GM23338 (cell line): Measurements from ENCODE around the gene ANKRD40CL. TPM values are rescaled to one million over a fixed set of nuclear protein-coding genes. Genes with fewer than 3 reads are reported as not detected.

Source experiments
- ATAC-seq: fragments of 200-7000 bp; cut with Tn5 transposase; 3 replicates; pipeline ENCODE4 v1.9.1; 2020
- DNase-seq: peaks from one replicate; pipeline ENCODE4 v3.0.0-alpha.2; 2015; ENCODE audit warnings: low spot score
- H2AFZ ChIP-seq: fragments of 200-600 bp; sonication (generic); 2 replicates; pipeline ENCODE4 v1.8.0; 2016; ENCODE audit warnings: antibody characterized with exemption, mild to moderate bottlenecking, moderate library complexity
- H3F3A ChIP-seq: fragments of 200-600 bp; sonication (generic); replicated peaks from 2 replicates; pipeline ENCODE4 v1.8.0; 2017; ENCODE audit warnings: antibody characterized with exemption, mixed run types, low read depth
- H3K27ac ChIP-seq: fragments of 200-600 bp; sonication (generic); 2 replicates; pipeline ENCODE4 v1.6.1; 2016; ENCODE audit warnings: low read depth
- H3K27me3 ChIP-seq: fragments of 200-600 bp; sonication (generic); 2 replicates; pipeline ENCODE4 v1.8.0; 2016; ENCODE audit warnings: mild to moderate bottlenecking, mixed run types, moderate library complexity; ENCODE audit not compliant: insufficient read depth
- H3K36me3 ChIP-seq: fragments of 200-600 bp; sonication (generic); 2 replicates; pipeline ENCODE4 v1.8.0; 2016; ENCODE audit warnings: mild to moderate bottlenecking; ENCODE audit not compliant: insufficient read depth
- H3K4me1 ChIP-seq: fragments of 200-600 bp; sonication (generic); 2 replicates; pipeline ENCODE4 v1.8.0; 2016; ENCODE audit warnings: mild to moderate bottlenecking, moderate library complexity; ENCODE audit not compliant: insufficient read depth
- H3K4me2 ChIP-seq: fragments of 200-600 bp; sonication (generic); 2 replicates; pipeline ENCODE4 v1.7.1; 2017; ENCODE audit warnings: mixed run types
- H3K4me3 ChIP-seq: fragments of 200-600 bp; sonication (generic); 2 replicates; pipeline ENCODE4 v1.6.1; 2016; ENCODE audit warnings: mixed run types
- H3K79me2 ChIP-seq: fragments of 200-600 bp; sonication (generic); replicated peaks from 2 replicates; pipeline ENCODE4 v1.8.0; 2017; ENCODE audit warnings: mild to moderate bottlenecking; ENCODE audit not compliant: insufficient read depth
- H3K9me2 ChIP-seq: fragments of 200-600 bp; sonication (generic); 2 replicates; pipeline ENCODE4 v1.8.0; 2017; ENCODE audit not compliant: insufficient read depth
- H4K20me1 ChIP-seq: fragments of 200-600 bp; sonication (generic); replicated peaks from 2 replicates; pipeline ENCODE4 v1.8.0; 2017; ENCODE audit warnings: mild to moderate bottlenecking; ENCODE audit not compliant: insufficient read depth
- H3K27ac Mint-ChIP-seq: 2 replicates; pipeline ENCODE4 v1.8.0; 2020; ENCODE audit warnings: inconsistent platforms, mild to moderate bottlenecking, moderate library complexity, mixed read lengths
- H3K27me3 Mint-ChIP-seq: 3 replicates; pipeline ENCODE4 v1.8.0; 2022; ENCODE audit warnings: low read depth, mild to moderate bottlenecking, moderate library complexity, mixed read lengths, inconsistent platforms; ENCODE audit not compliant: insufficient read depth, poor library complexity
- H3K36me3 Mint-ChIP-seq: 3 replicates; pipeline ENCODE4 v1.8.0; 2021; ENCODE audit warnings: low read depth, mild to moderate bottlenecking, inconsistent platforms, moderate library complexity, mixed read lengths
- H3K4me1 Mint-ChIP-seq: 3 replicates; pipeline ENCODE4 v1.8.0; 2020; ENCODE audit warnings: mild to moderate bottlenecking, inconsistent platforms, mixed read lengths
- H3K4me3 Mint-ChIP-seq: 3 replicates; pipeline ENCODE4 v1.8.0; 2021; ENCODE audit warnings: moderate library complexity, mild to moderate bottlenecking, inconsistent platforms, mixed read lengths
- H3K9me3 Mint-ChIP-seq: 3 replicates; pipeline ENCODE4 v1.8.0; 2020; ENCODE audit warnings: moderate library complexity, mild to moderate bottlenecking, inconsistent platforms, mixed read lengths
- CREB1 ChIP-seq: fragments of 250-450 bp; sonication (Bioruptor Pico); IDR thresholded peaks from 2 replicates; pipeline ENCODE4 v1.5.0; 2020; ENCODE audit warnings: low read depth, mild to moderate bottlenecking, moderate library complexity
- EZH2 ChIP-seq: fragments of 200-600 bp; sonication (generic); IDR thresholded peaks from one replicate; pipeline ENCODE4 v1.8.0; 2017; ENCODE audit warnings: antibody characterized with exemption, mild to moderate bottlenecking, low read depth; ENCODE audit not compliant: unreplicated experiment
- EZH2phosphoT487 ChIP-seq: fragments of 200-600 bp; sonication (generic); IDR thresholded peaks from one replicate; pipeline ENCODE4 v1.8.1; 2018; ENCODE audit warnings: antibody characterized with exemption; ENCODE audit not compliant: unreplicated experiment
- JUNB ChIP-seq: IDR thresholded peaks from one replicate; pipeline ENCODE4 v1.6.1; 2016; ENCODE audit warnings: antibody characterized with exemption; ENCODE audit not compliant: unreplicated experiment
- NANOG ChIP-seq: IDR thresholded peaks from 2 replicates; pipeline ENCODE4 v1.6.1; 2016; ENCODE audit warnings: antibody characterized with exemption, borderline replicate concordance
- POLR2AphosphoS5 ChIP-seq: IDR thresholded peaks from 2 replicates; pipeline ENCODE4 v1.6.1; 2016; ENCODE audit warnings: antibody characterized with exemption, low read depth
- ZNF114 ChIP-seq: fragments of 250-450 bp; sonication (Bioruptor Pico); IDR thresholded peaks from 2 replicates; pipeline ENCODE4 v1.5.0; 2020; ENCODE audit warnings: mild to moderate bottlenecking, moderate library complexity
- polyA plus RNA-seq: library from polyadenylated mRNA; unstranded; fragments of >200 nt; fragmentation: Nextera tagmentation; extraction: Ambion mirVana; gene quantifications from 2 replicates; pipeline ENCODE4 v1.2.1, GENCODE V29; 2016
- total RNA-seq: library from RNA; depleted of rRNA; stranded (reverse); fragments of >200 nt; shearing (Covaris generic); gene quantifications from 2 replicates; pipeline ENCODE4 v1.2.3, GENCODE V29; 2014
- TF ChIP-seq, protein P1 (sequence below), 2 experiments: fragments of 200-600 bp in 1 of 2; sonication (generic) in 1 of 2; conservative IDR thresholded peaks; 2 replicates each; pipeline versions ENCODE4 v1.5.1 to v1.6.1; 2016 to 2017; ENCODE audit warnings: antibody characterized with exemption in 2 of 2, low read depth in 2 of 2, mild to moderate bottlenecking in 2 of 2, moderate library complexity in 1 of 2
- TF ChIP-seq, protein P2 (sequence below): IDR thresholded peaks from one replicate; pipeline ENCODE4 v1.6.1; 2018; ENCODE audit warnings: antibody characterized with exemption; ENCODE audit not compliant: unreplicated experiment
- TF ChIP-seq, protein P3 (sequence below): IDR thresholded peaks from 2 replicates; pipeline ENCODE4 v1.6.1; 2016; ENCODE audit warnings: antibody characterized with exemption

The ANKRD40CL gene
- total and polyA plus RNA-seq, 2 experiments from 2014 or later = not detected

DNA sequence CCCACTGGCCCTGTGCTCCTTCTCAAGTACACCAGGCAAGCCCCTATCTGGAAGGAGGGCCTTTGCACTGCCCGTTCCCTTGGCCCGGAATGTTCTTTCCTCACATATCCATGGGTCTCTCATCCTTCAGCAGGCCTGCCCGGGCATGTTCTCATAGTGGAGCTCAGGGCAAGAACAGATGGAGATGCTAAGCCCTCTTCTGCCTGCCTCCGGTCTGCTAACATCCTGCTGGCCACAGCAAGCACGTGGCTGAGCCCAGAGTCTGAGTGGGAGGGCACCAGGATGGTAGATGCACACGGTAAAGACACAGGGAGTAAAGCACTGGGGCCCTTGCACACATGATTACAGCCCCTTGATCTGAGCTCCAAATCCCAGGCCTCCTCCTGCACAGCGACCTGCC is 19.8 kb upstream of the ANKRD40CL start:
- Histone ChIP-seq H3K4me2 (no peak overlapping the region), H3K4me1 (peaks cover 8% of the 10 kb centered on the region), H3K4me3 (no peak overlapping the region), H3K36me3 (no peaks in the 10 kb centered on the region), H3K9me2 (no peaks in the 10 kb centered on the region), H2AFZ (peak overlapping the region; percentile 59), H3F3A (no peaks in the 10 kb centered on the region), H4K20me1 (no peaks in the 10 kb centered on the region), H3K27me3 (no peaks in the 10 kb centered on the region), H3K27ac (no peak overlapping the region), H3K79me2 (no peaks in the 10 kb centered on the region)
- Mint-ChIP-seq H3K4me1 (peaks cover 8% of the 10 kb centered on the region), H3K9me3 (no peaks in the 10 kb centered on the region), H3K27ac (peak overlapping the region; percentile 46), H3K4me3 (no peak overlapping the region; the same call in 2 of the 3 replicates), H3K27me3 (peaks cover 9% of the 10 kb centered on the region), H3K36me3 (no peaks in the 10 kb centered on the region)
- ATAC-seq = no peak
- TF ChIP-seq ZNF114 (CRISPR knock-in tag) (no peak), JUNB (no peak), EZH2 (no peak), CREB1 (no peak), POLR2AphosphoS5 (no peak), EZH2phosphoT487 (no peak), NANOG (no peak)
- TF ChIP-seq, protein P1, sequence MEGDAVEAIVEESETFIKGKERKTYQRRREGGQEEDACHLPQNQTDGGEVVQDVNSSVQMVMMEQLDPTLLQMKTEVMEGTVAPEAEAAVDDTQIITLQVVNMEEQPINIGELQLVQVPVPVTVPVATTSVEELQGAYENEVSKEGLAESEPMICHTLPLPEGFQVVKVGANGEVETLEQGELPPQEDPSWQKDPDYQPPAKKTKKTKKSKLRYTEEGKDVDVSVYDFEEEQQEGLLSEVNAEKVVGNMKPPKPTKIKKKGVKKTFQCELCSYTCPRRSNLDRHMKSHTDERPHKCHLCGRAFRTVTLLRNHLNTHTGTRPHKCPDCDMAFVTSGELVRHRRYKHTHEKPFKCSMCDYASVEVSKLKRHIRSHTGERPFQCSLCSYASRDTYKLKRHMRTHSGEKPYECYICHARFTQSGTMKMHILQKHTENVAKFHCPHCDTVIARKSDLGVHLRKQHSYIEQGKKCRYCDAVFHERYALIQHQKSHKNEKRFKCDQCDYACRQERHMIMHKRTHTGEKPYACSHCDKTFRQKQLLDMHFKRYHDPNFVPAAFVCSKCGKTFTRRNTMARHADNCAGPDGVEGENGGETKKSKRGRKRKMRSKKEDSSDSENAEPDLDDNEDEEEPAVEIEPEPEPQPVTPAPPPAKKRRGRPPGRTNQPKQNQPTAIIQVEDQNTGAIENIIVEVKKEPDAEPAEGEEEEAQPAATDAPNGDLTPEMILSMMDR (conservative IDR thresholded peaks at IDR 0.05; ENCODE audit: low read depth in 2 of 2) = no peak
- TF ChIP-seq, protein P2, sequence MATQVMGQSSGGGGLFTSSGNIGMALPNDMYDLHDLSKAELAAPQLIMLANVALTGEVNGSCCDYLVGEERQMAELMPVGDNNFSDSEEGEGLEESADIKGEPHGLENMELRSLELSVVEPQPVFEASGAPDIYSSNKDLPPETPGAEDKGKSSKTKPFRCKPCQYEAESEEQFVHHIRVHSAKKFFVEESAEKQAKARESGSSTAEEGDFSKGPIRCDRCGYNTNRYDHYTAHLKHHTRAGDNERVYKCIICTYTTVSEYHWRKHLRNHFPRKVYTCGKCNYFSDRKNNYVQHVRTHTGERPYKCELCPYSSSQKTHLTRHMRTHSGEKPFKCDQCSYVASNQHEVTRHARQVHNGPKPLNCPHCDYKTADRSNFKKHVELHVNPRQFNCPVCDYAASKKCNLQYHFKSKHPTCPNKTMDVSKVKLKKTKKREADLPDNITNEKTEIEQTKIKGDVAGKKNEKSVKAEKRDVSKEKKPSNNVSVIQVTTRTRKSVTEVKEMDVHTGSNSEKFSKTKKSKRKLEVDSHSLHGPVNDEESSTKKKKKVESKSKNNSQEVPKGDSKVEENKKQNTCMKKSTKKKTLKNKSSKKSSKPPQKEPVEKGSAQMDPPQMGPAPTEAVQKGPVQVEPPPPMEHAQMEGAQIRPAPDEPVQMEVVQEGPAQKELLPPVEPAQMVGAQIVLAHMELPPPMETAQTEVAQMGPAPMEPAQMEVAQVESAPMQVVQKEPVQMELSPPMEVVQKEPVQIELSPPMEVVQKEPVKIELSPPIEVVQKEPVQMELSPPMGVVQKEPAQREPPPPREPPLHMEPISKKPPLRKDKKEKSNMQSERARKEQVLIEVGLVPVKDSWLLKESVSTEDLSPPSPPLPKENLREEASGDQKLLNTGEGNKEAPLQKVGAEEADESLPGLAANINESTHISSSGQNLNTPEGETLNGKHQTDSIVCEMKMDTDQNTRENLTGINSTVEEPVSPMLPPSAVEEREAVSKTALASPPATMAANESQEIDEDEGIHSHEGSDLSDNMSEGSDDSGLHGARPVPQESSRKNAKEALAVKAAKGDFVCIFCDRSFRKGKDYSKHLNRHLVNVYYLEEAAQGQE = no peak
- TF ChIP-seq, protein P3, sequence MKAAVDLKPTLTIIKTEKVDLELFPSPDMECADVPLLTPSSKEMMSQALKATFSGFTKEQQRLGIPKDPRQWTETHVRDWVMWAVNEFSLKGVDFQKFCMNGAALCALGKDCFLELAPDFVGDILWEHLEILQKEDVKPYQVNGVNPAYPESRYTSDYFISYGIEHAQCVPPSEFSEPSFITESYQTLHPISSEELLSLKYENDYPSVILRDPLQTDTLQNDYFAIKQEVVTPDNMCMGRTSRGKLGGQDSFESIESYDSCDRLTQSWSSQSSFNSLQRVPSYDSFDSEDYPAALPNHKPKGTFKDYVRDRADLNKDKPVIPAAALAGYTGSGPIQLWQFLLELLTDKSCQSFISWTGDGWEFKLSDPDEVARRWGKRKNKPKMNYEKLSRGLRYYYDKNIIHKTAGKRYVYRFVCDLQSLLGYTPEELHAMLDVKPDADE = no peak
- DNase-seq = no peak
